ENCODE data around the gene THAP11. TPM values are rescaled to one million over a fixed set of nuclear protein-coding genes. Genes with fewer than 3 reads are reported as not detected.
A peak's percentile ranks its signal among the peaks of the same experiment; 100 is the strongest.

THAP11 gene
- 27.2 TPM for total RNA-seq

GRCh38 chr16:67841816-67842508 is at the start of gene THAP11:
Gene THAP11 (plus strand): TSS chr16:67842320. CDS start chr16:67842555, 235 bp downstream.
- DNase-seq (ENCODE audit: low spot score): peak; percentile 95

DNA sequence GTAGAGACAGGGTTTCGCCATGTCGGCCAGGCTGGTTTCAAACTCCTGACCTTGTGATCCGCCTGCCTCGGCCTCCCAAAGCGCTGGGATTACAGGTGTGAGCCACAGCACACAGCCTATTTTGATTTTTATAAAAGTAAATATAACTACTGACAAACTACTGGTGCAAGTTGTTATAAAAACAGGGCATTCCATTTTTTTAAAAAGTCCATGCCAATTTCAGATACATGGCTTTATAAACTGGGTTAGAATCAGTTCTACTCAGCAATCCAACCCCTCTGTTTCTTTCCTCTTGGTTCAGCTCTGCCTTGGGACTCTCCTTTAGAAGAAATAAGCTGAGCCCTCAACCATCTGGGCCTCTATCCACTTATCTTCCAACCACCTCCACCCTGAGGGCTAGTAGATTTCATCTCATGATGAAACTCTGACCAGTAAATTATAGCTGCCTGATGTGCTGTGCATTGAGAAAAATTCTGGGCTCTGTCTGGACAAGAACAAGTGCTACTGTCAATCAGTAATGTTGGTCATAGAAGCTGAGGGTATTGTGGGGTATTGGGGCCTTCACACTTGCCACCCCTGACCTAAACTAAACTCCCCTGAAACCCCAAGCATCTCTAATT is 45.9 kb upstream of the THAP11 start:
- DNase-seq (ENCODE audit: low spot score): no peak

- DNase-seq (ENCODE audit: low spot score): no peak
These were observed 41.7 kb upstream of the THAP11 start for GRCh38 chr16:67800338-67800926.

DNA sequence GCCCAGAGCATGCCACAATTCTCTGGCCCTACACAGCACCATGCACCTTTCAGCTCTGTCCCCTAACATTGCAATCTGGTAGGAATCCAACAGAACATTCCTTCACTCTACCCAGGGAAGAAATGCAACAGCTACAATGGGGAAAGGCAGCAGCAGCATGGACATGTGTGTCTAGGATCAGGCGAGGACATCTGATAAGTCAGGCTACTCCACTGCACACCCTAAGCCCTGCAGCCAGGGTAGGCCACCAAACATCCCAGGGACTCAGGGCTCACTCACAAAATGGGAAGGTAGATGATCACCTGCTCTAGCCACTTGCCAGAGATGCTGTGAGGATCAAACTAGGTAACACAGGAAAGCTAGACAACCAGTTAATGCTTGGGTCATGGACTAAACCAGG is 40.9 kb upstream of the THAP11 start:
- DNase-seq (ENCODE audit: low spot score): no peak

DNA sequence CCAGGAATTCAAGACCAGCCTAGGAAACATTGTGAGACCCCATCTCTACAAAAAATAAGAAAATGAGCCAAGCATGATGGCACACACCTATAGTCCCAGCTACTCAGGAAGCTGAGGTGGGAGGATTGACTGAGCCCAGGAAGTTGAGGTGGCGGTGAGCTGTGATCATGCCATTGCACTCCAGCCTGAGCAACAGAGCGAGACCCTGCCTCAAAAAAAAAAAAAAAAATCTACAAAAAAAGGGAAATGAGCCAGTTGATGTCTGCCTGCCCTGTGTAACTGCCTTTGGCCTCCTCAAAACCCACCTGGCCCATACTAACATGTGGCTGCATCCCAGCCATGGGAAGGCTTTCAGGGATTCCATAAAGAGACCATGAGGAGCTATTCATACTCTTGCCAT is 40.2 kb upstream of the THAP11 start:
- DNase-seq (ENCODE audit: low spot score): no peak

DNA sequence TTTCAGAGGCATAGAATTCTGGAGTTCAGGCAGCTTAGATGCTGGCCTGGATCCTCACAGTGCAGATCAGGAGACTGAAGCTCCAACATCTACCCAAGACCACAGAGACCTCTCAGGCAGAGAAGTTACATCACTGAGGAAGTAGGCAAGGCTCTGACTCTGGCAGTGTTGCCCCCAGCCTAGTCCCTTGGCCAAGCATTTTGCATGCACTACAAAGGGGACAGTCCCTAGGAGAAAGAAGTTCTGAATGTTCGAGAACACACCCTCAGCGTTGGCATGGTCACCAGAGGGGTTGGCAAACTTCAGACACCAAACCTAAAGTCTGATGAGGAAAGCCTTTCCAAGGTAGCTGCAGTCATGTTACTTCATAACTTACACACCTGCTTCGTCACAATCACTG is 38.2 kb upstream of the THAP11 start:
- DNase-seq (ENCODE audit: low spot score): no peak

DNA sequence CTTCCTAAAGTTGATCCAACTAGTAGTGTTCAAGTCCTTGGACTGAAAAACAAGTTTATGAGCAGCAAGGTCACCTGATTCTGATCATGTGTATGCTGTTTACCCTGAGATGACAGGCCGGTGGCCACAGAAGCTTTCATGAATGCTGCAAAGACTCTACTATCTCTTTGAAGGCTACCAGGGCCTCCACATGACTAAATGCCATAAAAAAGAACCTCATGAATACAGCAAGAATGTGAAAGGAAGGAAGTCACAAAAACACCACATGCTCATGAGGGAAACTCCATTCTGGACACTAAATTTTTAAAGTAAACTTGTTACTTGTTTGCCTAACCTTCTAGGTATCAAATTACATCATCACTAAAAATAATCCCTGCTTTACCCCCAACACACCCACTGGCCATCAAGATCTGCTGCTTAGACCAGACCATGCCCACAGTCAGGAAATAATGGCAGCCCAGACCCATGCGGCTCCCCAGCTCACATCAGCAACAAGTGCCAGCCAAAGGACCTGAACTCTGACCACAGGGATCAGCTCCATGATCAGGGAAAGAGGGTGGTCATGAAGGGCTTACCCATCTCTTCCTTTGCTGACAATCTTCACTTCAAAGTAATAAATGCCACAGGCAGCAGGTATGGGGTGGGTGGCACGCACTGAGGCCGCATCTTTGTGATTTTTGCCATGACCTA is 37.1 kb upstream of the THAP11 start:
- no peak for DNase-seq (ENCODE audit: low spot score)

DNA sequence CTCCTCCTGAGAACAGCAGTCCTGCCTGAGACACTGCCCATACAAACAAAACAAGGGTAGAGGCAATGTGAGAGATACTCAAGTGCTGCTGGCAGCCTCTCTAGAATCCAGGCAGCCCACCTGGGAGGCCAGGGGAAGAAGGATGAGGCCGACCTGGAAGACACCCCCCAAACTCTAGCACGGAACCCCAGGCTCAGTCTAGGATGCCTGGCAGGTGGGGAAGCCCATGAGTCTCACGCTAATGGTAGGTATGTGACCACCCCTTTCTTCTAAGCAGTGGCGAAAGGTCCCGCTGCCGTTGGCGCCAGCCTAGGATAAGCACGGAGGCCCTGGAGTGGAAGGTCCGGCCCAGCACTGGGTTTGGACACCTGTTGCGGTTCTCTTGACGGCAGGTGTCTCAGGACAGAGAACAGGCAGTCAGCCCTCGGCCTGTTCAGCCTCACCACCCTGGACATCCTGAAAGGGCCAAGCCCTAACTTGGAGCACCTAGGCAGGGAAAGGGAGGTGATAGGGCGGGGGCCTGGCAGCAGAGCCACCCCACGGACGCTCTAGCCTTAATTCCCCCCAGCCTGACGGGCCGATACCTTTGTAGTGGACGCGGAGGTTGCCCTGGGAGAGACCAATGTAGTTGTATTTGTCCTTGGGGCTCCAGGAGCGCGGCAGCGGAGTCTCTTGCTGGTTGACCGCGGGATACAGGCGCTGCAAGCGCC is 36.2 kb upstream of the THAP11 start:
- no peak for DNase-seq (ENCODE audit: low spot score)

- peak; percentile 98 for DNase-seq (ENCODE audit: low spot score)
These were observed 35.5 kb upstream of the THAP11 start, which contains the start of the genes RANBP10 and TSNAXIP1 for GRCh38 chr16:67806428-67807147. Gene RANBP10 (minus strand): TSS chr16:67806560. CDS start chr16:67806536, 24 bp downstream. Gene TSNAXIP1 (plus strand): TSS chr16:67806889. CDS start chr16:67807150, 261 bp downstream.

DNA sequence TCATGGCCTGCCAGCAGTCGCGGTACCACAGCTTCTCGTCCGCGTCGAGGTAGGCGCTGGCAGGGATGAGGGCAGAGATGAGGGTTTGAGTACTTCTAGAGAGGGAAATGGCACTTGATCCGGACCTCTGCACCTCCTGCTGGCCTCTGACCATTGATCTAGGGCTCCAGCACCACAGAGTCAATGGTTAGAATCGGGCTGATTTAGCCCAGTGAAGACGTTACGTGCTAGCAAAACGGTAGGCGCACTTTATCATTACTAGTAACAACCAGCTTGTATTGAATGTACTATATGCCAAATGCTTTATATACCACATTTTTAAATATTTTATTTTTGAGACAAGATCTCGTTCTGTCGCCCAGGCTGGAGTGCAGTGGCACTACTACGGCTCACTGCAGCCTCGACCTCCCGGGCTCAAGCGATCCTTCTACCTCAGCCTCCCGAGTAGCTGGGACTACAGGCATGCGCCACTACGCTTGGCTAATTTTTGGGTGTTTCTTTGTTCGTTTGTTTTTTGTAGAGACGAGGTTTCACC is 34.9 kb upstream of the THAP11 start:
- DNase-seq (ENCODE audit: low spot score): no peak

DNA sequence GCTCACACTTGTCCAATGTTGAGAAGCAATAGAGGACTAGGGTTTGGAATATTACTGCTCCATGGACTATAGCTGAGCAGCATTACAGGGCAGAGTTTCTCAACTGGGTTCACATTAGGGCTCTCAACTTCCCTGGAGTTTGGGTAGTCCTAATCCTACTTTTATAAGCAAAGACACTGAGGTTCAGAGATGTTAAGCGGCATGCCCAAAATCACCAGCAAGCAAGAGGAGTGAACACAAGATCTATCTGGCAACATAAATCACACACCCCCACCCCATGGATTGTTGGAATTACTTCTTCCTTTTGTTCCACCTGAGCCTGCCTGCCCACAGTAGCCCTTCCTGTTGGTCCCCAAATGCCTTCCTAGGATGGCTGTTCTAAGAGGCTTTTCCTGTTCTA is 30.2 kb upstream of the THAP11 start:
- DNase-seq (ENCODE audit: low spot score): no peak

GRCh38 chr16:67814567-67814966 is 27.6 kb upstream of the THAP11 start:
- DNase-seq (ENCODE audit: low spot score): no peak

- DNase-seq (ENCODE audit: low spot score): no peak
These were observed 21.4 kb upstream of the THAP11 start for GRCh38 chr16:67820608-67821259.

DNA sequence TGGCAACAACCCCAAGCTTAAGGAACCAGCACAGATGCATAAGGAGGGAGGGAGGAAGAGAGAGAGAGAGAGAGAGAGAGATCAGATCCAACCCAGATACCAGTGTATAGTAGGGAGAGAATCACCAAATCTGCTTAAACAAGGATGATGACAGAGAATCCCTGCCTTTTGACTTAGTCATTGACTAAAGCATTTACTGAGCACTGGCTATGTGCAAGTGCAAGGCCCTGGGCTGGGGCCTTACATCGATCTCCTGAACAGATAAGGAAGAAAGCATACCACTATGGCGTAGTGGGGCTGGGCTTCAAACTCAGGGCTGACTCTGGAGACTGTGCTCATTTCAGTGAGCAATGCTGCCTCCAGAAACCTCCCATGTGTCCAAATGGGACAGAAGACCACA is 19.6 kb upstream of the THAP11 start:
- DNase-seq (ENCODE audit: low spot score): no peak

- DNase-seq (ENCODE audit: low spot score): no peak
These were observed 17.0 kb upstream of the THAP11 start for GRCh38 chr16:67825119-67825518.

- no peak for DNase-seq (ENCODE audit: low spot score)
These were observed 16.2 kb upstream of the THAP11 start for GRCh38 chr16:67825906-67826305.

DNA sequence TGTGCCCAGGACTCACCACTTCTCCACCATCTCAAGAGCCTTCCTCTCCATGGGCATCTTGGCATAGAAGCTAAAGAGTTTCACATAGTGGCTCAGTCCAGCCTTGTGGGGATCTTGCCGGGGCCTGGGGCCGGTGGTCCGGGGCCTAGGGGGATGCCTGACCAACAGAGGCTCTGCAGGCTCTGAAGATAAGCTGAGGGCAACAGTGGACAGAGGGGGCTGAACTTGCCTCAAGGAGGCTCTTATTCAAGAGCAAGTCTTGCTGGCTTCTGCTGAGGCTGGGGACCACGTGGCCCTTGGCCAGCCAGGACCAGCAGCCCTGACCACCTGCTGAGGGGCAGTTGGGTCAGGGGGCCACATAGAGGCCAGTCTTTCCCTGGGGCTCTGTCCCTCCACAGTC is 13.5 kb upstream of the THAP11 start:
- no peak for DNase-seq (ENCODE audit: low spot score)

GRCh38 chr16:67833030-67833414 is 9.1 kb upstream of the THAP11 start:
- DNase-seq (ENCODE audit: low spot score): no peak

DNA sequence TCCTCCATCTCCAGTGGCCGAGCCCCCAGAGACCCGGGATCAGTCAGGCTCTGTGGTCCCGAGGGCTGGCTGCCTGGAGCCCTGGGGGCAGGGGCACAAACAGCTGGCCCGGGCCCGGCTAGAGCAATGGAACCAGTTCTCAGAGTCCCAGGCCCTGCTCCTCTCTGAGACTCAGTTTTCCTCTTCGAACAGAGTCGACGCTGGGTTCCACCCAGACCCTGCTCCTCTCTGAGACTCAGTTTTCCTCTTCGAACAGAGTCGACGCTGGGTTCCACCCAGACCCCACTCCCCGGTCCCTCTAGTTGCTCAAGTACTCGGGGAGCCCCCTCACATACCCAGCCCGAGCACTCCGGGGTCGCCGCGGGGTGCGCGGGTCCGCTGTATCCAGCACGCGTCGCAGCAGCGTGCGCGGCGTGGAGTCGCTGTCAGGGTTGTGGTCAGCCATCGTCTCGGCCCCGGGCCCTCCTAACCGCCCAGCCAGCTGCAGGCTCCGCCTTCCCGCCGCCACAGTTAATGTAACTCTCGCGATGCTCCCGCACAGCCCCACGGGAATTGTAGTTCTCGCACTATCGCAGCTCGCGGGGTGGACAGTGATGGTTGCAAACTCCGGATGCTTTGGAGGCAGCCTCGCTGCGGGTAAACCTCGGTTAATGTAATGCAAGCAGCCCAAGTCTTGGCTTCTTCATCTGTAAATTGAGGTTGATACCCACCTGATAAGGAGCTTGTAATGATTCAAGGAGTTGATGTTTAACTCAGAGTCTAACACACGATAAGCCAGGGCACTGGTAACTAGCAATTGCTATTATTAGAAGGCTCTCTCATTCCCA is 8.5 kb upstream of the THAP11 start:
- peak; percentile 95 for DNase-seq (ENCODE audit: low spot score)

DNA sequence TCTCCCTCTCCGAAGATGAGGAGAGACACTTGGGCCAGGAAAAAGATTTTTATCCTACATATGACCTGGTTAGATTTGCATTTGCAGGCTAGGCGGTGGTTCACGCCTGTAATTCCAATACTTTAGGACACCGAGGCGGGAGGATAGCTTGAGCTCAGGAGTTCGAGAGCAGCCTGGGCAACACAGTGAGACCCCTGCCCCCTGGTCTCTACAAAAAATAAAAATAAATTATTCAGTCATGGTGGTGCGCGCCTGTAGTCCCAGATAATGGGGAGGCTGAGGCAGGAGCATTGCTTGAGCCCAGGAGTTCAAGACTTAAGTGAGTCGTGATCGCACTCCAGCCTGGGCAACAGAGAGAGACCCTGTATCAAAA is 7.9 kb upstream of the THAP11 start:
- DNase-seq (ENCODE audit: low spot score): no peak
